ENCODE measurements around the gene C18orf63.
"Not testable (repeated sequence)": the region's sequence is repeated elsewhere in the genome, so short reads cannot be mapped to it uniquely, and the experiment has no call there.

Gene C18orf63

GRCh38 chr18:74286106-74286855 lies 29.4 kb upstream of the C18orf63 start:
- DNase-seq (ENCODE audit: low read depth in 2 of 2, low spot score in 1 of 2): no peak

GRCh38 chr18:74286856-74287255 lies 28.8 kb upstream of the C18orf63 start:
- no peak for DNase-seq (ENCODE audit: low read depth in 2 of 2, low spot score in 1 of 2)

- DNase-seq (ENCODE audit: low read depth in 2 of 2, low spot score in 1 of 2): no peak
These were observed 27.6 kb upstream of the C18orf63 start for GRCh38 chr18:74288041-74288440.

- DNase-seq (ENCODE audit: low read depth in 2 of 2, low spot score in 1 of 2): no peak
These were observed 26.9 kb upstream of the C18orf63 start for GRCh38 chr18:74288730-74289129.

GRCh38 chr18:74289137-74289536 lies 26.5 kb upstream of the C18orf63 start:
- DNase-seq (ENCODE audit: low read depth in 2 of 2, low spot score in 1 of 2): no peak

- no peak for DNase-seq (ENCODE audit: low read depth in 2 of 2, low spot score in 1 of 2)
These were observed 25.6 kb upstream of the C18orf63 start for GRCh38 chr18:74290021-74290420.

- DNase-seq (ENCODE audit: low read depth in 2 of 2, low spot score in 1 of 2): no peak
These were observed 24.7 kb upstream of the C18orf63 start for GRCh38 chr18:74290794-74291471.

- no peak for DNase-seq (ENCODE audit: low read depth in 2 of 2, low spot score in 1 of 2)
These were observed 24.2 kb upstream of the C18orf63 start for GRCh38 chr18:74291472-74291770.

GRCh38 chr18:74291771-74292540 lies 23.7 kb upstream of the C18orf63 start, which contains the start of gene CYB5A:
TSS of gene CYB5A (minus strand) at chr18:74291963. CDS start at chr18:74291875, 88 bp downstream.
- peak; percentile 96 to 98 for DNase-seq (ENCODE audit: low read depth in 2 of 2, low spot score in 1 of 2)

- no peak for DNase-seq (ENCODE audit: low read depth in 2 of 2, low spot score in 1 of 2)
These were observed 23.1 kb upstream of the C18orf63 start for GRCh38 chr18:74292541-74292858.

- not testable (repeated sequence) for DNase-seq (ENCODE audit: low read depth in 2 of 2, low spot score in 1 of 2)
These were observed 22.7 kb upstream of the C18orf63 start for GRCh38 chr18:74292982-74293381.

- no peak for DNase-seq (ENCODE audit: low read depth in 2 of 2, low spot score in 1 of 2)
These were observed 21.1 kb upstream of the C18orf63 start for GRCh38 chr18:74294526-74294925.

GRCh38 chr18:74299162-74299561 lies 16.5 kb upstream of the C18orf63 start:
- DNase-seq (ENCODE audit: low read depth in 2 of 2, low spot score in 1 of 2): no peak

- DNase-seq (ENCODE audit: low read depth in 2 of 2, low spot score in 1 of 2): no peak
These were observed 15.9 kb upstream of the C18orf63 start for GRCh38 chr18:74299746-74300145.

GRCh38 chr18:74303306-74303705 lies 12.3 kb upstream of the C18orf63 start:
- no peak for DNase-seq (ENCODE audit: low read depth in 2 of 2, low spot score in 1 of 2)

- no peak for DNase-seq (ENCODE audit: low read depth in 2 of 2, low spot score in 1 of 2)
These were observed 11.7 kb upstream of the C18orf63 start for GRCh38 chr18:74303936-74304335.

GRCh38 chr18:74310411-74310810 lies 5.2 kb upstream of the C18orf63 start:
- no peak for DNase-seq (ENCODE audit: low read depth in 2 of 2, low spot score in 1 of 2)

GRCh38 chr18:74311000-74311399 lies 4.6 kb upstream of the C18orf63 start:
- no peak for DNase-seq (ENCODE audit: low read depth in 2 of 2, low spot score in 1 of 2)

- no peak for DNase-seq (ENCODE audit: low read depth in 2 of 2, low spot score in 1 of 2)
These were observed 728 bp upstream of the C18orf63 start for GRCh38 chr18:74314759-74315463.

GRCh38 chr18:74316257-74317170 lies 875 bp downstream of the C18orf63 start:
- no peak for DNase-seq (ENCODE audit: low read depth in 2 of 2, low spot score in 1 of 2)

GRCh38 chr18:74326231-74326630 lies 10.6 kb downstream of the C18orf63 start:
- DNase-seq (ENCODE audit: low read depth in 2 of 2, low spot score in 1 of 2): no peak

Measured in stimulated activated CD8-positive, alpha-beta memory T cell treated with anti-CD3 and anti-CD28 coated beads, Interleukin-4, amount 100 ng/mL, for 1 hour (primary cell).